Upper lobe of right lung (tissue), 1 donor: ENCODE data around the gene ENTREP3. TPM values are rescaled to one million over a fixed set of nuclear protein-coding genes. Genes with fewer than 3 reads are reported as not detected.
"Not testable (repeated sequence)": the region's sequence is repeated elsewhere in the genome, so short reads cannot be mapped to it uniquely, and the experiment has no call there.

Source experiments
- ATAC-seq: fragments of 200-7000 bp; cut with Tn5 transposase; one replicate; pipeline ENCODE4 v1.9.1; 2020; ENCODE audit warnings: mild to moderate bottlenecking, moderate library complexity
- DNase-seq: peaks from one replicate; pipeline ENCODE4 v3.0.0-alpha.2; 2020
- H3K27ac ChIP-seq: fragments of 200-600 bp; one replicate; pipeline ENCODE4 v1.8.0; 2022
- H3K27me3 ChIP-seq: fragments of 200-600 bp; one replicate; pipeline ENCODE4 v1.8.0; 2022; ENCODE audit warnings: mild to moderate bottlenecking
- H3K36me3 ChIP-seq: fragments of 200-600 bp; one replicate; pipeline ENCODE4 v1.8.0; 2022
- H3K4me1 ChIP-seq: fragments of 200-600 bp; one replicate; pipeline ENCODE4 v1.8.0; 2022
- H3K4me3 ChIP-seq: fragments of 200-600 bp; one replicate; pipeline ENCODE4 v1.8.0; 2022; ENCODE audit warnings: mild to moderate bottlenecking
- H3K9me3 ChIP-seq: fragments of 200-600 bp; one replicate; pipeline ENCODE4 v1.8.0; 2022
- intact Hi-C: fragments of 100-400 bp; cut with DNase I; formaldehyde crosslinking; loops from one replicate; pipeline ENCODE4 v1.11.0; 2022
- total RNA-seq: library from RNA; stranded (reverse); fragmentation: NEBNext Ultra II Directional; extraction: Animal tissue kit (Norgen Biotek cat#: 25700); gene quantifications from one replicate; pipeline ENCODE4 v1.2.1, GENCODE V29; 2021
- TF ChIP-seq, protein P1 (sequence below): fragments of 200-600 bp; IDR thresholded peaks from one replicate; pipeline ENCODE4 v1.8.0; 2022; ENCODE audit warnings: antibody characterized with exemption
- donor health status: DM: no; HTN: yes; CAD: no; lungs with severe emphysema.

ENTREP3 gene
- total RNA-seq, 1 donor from 2014 or later: 27.8 TPM

DNA sequence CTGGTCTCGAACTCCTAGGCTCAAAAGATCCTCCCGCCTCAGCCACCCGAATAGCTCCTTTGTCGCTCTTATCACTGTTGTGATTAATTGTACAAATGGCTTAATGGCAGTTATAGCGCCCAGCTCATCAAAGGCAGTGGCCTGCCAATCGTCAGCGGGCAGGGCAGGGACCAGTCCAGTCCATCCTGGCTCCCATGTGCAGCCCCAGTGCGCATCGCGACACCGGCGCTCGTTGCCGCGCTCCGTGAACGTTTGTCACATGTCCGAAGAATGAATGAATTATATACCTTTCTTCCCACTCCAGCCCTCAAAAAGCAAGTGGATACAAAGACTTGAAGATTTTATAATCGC is 28.4 kb downstream of the ENTREP3 start:
- Histone ChIP-seq H3K36me3 (no peaks in the 10 kb centered on the region), H3K4me1 (peaks cover 27% of the 10 kb centered on the region), H3K27me3 (no peaks in the 10 kb centered on the region), H3K27ac (peak overlapping the region; percentile 84), H3K9me3 (no peaks in the 10 kb centered on the region), H3K4me3 (peak overlapping the region; percentile 71)
- intact Hi-C loops: no loop called here
- DNase-seq (peak; percentile 80), ATAC-seq (peak; percentile 45)
- TF ChIP-seq, protein P1, sequence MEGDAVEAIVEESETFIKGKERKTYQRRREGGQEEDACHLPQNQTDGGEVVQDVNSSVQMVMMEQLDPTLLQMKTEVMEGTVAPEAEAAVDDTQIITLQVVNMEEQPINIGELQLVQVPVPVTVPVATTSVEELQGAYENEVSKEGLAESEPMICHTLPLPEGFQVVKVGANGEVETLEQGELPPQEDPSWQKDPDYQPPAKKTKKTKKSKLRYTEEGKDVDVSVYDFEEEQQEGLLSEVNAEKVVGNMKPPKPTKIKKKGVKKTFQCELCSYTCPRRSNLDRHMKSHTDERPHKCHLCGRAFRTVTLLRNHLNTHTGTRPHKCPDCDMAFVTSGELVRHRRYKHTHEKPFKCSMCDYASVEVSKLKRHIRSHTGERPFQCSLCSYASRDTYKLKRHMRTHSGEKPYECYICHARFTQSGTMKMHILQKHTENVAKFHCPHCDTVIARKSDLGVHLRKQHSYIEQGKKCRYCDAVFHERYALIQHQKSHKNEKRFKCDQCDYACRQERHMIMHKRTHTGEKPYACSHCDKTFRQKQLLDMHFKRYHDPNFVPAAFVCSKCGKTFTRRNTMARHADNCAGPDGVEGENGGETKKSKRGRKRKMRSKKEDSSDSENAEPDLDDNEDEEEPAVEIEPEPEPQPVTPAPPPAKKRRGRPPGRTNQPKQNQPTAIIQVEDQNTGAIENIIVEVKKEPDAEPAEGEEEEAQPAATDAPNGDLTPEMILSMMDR: no peak

- intact Hi-C loops: no loop called here
- Histone ChIP-seq H3K4me3 (peak overlapping the region; percentile 71), H3K4me1 (peaks cover 27% of the 10 kb centered on the region), H3K27me3 (no peaks in the 10 kb centered on the region), H3K9me3 (no peaks in the 10 kb centered on the region), H3K27ac (peak overlapping the region; percentile 84), H3K36me3 (no peaks in the 10 kb centered on the region)
- DNase-seq: peak; percentile 88
- ATAC-seq: peak; percentile 65
- TF ChIP-seq, protein P1: peak; percentile 45
Observed at GRCh38 chr1:155226188-155226909, 28.9 kb downstream of the ENTREP3 start.

DNA sequence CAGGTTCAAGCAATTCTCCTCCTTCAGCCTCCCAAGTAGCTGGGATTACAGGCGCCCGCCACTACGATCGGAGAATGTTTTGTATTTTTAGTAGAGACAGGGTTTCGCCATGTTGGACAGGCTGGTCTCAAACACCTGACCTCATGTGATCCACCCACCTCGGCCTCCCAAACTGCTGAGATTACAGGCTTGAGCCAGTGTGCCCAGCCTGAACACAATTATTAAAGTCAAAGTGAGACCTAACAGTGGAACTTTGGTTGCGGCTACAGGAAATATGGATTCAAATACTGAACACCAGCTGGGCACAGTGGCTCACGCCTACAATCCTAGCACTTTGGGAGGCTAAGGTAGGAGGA is 29.9 kb downstream of the ENTREP3 start:
- DNase-seq, H3K9me3 ChIP-seq, H3K36me3 ChIP-seq, H3K4me3 ChIP-seq, H3K27me3 ChIP-seq, intact Hi-C loops, ATAC-seq: not testable (repeated sequence)
- H3K4me1 ChIP-seq: peaks cover 27% of the 10 kb centered on the region
- H3K27ac ChIP-seq: peak overlapping the region; percentile 55

- peaks cover 32% of the 10 kb centered on the region for H3K4me1 ChIP-seq
- DNase-seq (no peak), ATAC-seq (no peak)
- H3K27ac ChIP-seq: no peak overlapping the region
- no peaks in the 10 kb centered on the region for H3K9me3 ChIP-seq
- H3K4me3 ChIP-seq: no peak overlapping the region
- TF ChIP-seq, protein P1: no peak
- no peaks in the 10 kb centered on the region for H3K36me3 ChIP-seq
- H3K27me3 ChIP-seq: no peaks in the 10 kb centered on the region
- intact Hi-C loops: no loop called here
Observed at GRCh38 chr1:155223047-155223446, 32.2 kb downstream of the ENTREP3 start.

DNA sequence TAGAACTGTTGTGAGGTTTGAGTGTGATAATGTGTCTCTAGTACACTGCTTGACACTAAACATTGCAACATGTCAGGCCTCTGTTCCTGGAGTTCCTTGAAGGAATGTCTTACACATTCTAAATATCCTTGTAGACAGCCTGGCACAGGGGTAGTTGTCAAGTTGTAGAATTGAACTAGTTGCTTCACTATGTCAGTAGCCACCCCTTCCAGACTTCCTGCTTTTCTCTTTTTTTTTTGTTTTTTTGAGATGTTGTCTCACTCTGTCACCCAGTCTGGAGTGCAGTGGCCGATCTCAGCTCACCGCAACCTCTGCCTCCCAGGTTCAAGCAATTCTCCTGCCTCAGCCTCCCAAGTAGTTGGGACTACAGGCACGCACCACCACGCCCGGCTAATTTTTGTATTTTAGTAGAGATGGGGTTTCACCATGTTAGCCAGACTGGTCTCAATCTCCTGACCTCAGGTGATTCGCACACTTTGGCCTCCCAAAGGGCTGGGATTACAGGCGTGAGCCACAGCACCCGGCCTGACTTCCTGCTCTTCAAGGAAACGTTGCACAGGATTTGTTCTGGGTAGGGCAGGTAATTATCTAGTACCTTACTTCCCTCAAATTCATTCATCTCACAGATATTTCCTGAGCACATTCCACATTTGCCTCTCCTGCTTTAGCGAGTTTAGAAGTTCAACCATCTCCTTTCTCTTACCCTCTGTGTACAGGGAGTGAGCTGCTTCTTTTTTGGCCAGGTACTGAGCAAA is 34.9 kb downstream of the ENTREP3 start:
- intact Hi-C loops, H3K9me3 ChIP-seq, H3K36me3 ChIP-seq, H3K27ac ChIP-seq, H3K4me3 ChIP-seq, DNase-seq, ATAC-seq, H3K27me3 ChIP-seq: not testable (repeated sequence)
- peaks cover 20% of the 10 kb centered on the region for H3K4me1 ChIP-seq

DNA sequence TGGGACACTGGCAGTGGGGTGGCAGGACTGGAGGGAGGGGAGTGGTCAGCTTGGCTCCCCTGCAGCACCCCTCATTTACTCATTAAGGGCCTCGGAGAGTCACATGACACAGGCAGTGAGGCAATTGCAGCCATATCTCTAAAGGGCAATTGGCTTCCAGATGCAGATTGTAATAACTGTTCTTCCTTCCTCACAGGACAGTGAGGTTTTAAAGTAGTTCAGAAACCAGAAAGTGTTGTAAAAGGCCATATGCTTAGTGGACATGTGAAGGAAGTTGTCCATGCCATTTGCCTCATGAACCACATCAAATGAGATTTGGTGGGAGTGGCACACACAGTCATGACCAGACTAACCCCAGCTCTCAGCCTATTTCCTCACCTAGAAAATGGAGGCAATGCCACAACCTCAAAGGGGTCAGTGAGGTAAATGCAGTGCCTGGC is 35.7 kb downstream of the ENTREP3 start:
- peak; percentile 76 for ATAC-seq
- no peak overlapping the region for H3K4me3 ChIP-seq
- H3K9me3 ChIP-seq: no peaks in the 10 kb centered on the region
- no peak for DNase-seq
- TF ChIP-seq, protein P1: no peak
- H3K27ac ChIP-seq: peak overlapping the region; percentile 8
- peaks cover 12% of the 10 kb centered on the region for H3K4me1 ChIP-seq
- no peaks in the 10 kb centered on the region for H3K36me3 ChIP-seq
- no peaks in the 10 kb centered on the region for H3K27me3 ChIP-seq
- intact Hi-C loops: no loop called here
